ENCODE measurements around the gene TIMM10.

DNA sequence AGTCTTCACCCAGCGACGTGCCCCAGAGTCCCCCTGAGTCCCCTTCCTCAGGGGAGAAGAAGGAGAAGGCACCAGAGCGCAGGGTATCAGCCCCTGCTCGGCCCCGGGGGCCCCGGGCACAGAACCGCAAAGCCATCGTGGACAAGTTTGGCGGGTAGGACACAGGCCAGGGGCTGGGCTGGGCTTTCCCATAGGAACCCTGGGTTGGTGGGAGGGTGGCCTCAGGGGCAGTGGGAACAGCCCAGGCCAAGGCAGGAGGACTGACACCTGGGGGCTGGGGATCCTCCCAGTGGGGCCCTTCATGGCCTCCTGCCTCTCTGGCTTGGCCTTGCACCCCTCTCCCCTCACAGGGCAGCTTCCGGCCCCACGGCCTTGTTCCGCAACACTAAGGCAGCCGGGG lies 15.3 kb upstream of the TIMM10 start:
- TF ChIP-seq, protein P1, sequence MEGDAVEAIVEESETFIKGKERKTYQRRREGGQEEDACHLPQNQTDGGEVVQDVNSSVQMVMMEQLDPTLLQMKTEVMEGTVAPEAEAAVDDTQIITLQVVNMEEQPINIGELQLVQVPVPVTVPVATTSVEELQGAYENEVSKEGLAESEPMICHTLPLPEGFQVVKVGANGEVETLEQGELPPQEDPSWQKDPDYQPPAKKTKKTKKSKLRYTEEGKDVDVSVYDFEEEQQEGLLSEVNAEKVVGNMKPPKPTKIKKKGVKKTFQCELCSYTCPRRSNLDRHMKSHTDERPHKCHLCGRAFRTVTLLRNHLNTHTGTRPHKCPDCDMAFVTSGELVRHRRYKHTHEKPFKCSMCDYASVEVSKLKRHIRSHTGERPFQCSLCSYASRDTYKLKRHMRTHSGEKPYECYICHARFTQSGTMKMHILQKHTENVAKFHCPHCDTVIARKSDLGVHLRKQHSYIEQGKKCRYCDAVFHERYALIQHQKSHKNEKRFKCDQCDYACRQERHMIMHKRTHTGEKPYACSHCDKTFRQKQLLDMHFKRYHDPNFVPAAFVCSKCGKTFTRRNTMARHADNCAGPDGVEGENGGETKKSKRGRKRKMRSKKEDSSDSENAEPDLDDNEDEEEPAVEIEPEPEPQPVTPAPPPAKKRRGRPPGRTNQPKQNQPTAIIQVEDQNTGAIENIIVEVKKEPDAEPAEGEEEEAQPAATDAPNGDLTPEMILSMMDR (IDR thresholded peaks at IDR 0.05 in 4 of 5, conservative IDR thresholded peaks at IDR 0.05 in 1 of 5), result no peak
- TF ChIP-seq POLR2A (IDR thresholded peaks at IDR 0.05), result no peak

Data from gastrocnemius medialis (tissue), 4 donors.